Measurements from ENCODE around the gene AMOTL1.
A peak's percentile ranks its signal among the peaks of the same experiment; 100 is the strongest.
"Not testable (repeated sequence)": the region's sequence is repeated elsewhere in the genome, so short reads cannot be mapped to it uniquely, and the experiment has no call there.

The AMOTL1 gene

DNA sequence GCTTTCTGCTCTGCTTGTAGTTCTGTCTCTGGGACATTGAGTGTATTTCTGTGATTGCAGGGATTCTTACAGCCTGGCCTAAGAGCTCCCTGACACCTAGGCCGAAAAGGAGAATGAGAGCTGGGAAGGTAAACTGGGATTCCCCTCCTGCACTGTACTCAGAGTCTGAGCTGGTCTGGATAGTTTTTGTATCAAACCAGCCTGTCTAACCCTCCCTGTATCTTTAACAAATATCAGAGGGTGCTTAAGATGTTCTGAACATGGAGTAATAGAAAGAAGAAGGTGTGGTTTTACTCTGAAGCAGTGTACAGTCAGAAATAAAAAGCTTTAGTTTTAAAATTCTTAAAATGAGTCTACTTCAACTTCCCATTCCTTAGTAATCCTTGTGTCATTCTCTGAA, 57.3 kb downstream of the AMOTL1 start:
- DNase-seq = no peak

DNA sequence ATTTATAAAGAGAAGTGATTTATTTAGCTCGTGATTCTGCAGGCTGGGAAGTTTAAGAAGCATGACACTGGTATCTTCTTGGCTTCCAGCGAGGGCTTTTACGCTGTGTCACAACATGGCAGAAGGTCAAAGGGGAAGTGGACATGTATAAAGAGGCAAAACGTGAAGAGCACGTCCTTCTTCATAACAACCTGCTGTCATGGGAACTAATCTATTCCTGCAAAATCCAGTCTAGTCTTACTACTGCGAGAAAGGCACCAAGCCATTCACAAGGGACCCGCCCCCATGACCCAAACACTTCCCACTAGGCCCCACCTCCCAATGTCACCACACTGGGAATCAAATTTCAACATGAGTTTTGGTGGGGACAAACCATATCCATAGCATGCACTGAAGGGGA, 58.3 kb downstream of the AMOTL1 start:
- no peak for DNase-seq

DNA sequence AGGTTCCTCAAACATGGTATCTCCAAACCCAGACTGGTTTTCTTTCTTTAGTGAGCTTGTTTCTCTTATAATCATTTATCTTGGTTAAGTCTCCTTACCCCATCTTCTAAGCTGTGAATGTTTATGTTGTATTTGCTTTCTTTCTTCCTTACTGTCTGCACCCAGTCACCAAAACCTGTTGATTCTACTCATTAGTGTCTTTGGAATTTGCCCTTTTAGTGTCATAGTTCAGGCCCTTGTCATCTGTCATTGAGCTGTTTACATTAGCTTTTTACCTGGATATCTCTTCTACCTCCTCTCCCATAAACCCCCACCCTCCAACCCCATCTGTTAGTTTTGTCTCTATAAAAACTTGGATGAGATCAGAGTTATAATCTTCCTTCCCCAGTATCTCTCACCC, 59.9 kb downstream of the AMOTL1 start:
- no peak for DNase-seq

DNA sequence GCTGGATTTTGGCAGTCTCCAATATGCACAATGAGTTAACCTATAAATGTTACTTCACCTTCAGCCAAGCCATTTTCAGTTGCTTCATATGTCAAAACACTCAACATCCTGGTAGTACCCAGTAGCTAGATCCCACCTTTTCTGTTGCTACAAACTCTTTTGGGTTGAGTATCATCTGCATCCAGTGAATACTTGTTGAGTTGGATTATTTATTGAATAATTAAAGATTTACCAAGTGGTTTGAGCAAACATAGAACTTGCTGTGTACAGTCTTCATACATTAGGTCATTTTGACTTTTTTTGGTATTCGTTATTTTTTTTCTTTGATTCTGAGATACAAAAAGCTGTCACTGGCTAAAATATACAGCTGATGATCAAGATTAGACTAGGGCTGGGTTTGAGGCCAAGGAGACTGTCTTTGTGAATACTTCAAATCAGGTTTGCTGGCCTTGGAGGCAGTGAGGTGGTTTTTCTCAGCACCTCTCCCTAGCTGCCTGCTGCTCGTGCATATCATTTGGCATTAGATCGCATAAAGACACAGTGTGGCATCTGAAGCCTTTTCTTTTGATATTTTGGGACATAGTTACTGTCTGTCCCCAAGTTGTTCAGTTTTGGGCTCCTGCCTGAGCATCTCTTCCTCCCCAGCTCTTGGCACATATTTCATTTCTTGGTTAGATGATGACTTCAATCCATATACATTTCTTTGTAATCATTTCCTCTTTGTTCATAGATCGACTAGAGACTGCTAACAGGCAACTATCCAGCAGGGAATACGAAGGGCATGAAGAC, 62.8 kb downstream of the AMOTL1 start:
- DNase-seq = no peak

DNA sequence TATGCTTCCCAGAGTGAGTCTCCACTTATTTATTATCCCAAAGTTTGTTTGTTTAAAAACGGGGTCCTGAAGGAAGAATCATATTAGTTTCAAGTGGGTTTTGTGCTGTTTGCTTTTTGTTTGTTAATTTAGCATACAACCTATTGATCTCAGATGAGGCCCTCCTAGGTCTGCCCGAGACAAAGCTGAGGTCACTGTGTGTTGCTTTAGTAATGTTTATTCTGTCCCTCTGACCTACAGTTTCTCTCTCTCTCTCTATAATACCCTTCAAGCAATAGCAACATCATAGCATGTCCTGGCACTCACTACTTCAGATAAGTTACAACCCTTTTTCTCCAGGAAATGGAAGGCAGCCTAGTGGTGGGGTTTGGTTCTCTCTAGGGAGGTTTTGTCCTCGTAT, 63.4 kb downstream of the AMOTL1 start:
- no peak for DNase-seq

DNA sequence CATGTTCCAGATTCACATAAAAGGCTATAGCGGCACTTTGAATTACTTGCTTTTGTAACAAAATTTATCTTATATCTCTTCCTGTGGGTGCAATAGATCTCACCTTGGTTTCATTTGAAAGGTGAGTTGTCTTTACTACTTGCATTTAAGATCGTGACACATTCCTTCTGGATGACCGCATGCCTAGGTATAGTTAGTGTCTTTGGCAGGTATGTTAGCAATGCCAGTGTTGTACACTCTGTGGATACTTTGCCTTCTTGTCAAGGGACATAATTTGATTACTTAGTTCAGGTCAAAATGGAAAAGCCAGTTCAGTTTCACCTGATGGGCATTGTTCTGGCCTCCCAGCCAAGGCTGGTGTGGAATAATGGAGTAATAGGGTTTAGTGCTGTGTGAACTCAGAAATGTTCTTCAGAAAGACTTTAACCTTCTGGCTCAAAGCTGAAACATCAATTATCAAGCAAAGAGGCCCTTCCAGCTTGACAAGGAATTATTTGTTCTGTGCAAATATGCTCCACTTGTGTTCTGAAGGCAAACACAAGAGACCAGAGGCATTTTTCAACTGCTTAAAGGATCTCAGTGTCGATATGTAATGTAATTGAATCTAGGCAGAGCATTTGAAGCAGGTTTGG, 64.6 kb downstream of the AMOTL1 start:
- DNase-seq = no peak

DNA sequence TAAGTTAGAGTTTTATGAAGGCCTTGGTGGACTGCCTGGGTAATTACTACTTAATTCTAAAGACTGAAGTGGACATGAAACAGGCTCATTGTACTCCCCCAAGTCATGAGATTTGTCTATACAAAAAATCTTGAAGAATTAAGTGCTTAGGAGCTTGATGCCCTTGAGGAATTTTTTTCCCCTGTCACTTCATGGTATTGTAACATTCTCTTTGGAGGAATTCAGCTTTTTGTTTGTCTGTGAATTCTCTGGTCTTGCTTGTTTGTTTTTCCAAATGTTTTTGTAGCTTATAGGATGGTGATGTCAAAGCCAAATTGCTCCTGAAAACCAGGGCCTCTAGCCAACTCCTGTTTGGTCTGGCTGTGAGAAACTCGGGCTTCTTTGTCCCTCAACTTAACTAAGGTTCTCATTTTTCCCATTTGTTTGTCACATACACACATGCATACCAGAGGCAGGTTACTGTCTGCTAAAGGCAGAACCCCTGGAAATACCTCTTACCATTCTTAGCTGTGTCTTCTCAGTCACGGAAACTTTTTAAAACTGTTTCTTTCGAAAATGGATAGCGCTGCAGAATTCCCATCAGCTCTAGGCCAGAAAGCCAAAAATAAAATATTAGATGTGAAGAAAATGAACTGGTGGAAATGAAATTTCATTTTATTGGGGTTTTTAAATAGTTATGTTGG, 66.9 kb downstream of the AMOTL1 start:
- DNase-seq = no peak

DNA sequence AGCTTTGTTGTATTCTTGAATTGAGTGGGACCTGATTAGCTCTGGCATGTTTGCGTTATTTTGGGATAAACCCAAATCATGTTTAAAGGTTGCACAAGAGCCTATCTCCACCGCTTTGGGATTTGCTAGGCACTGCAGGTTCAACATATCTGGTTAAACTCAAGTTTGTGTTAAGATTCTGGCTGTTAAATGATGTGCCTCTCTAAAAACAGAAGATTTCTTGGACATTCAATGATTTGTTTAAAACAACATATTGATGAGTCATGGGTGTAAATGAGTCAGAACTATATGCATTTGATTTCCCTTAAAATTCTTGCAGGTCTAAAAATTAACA, 67.4 kb downstream of the AMOTL1 start:
- DNase-seq = no peak

DNA sequence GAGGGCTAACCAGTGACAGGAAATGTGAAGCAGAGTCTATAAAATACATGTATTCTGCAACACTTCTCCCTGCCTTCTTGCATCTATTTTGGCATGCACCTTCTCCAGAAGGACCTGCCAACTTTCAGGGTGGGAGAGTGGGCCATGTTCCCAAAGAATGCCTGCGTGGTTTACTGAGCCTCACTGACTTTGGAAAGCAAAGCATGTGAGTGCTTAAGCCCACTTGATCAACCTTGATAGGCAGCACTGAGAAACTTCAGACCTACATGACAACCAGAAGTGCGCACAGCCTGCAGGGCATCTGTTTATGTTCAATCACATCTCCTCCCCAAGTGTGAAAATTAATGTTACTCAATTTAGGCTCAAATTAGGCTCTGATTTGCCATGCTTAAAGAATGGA, 69.2 kb downstream of the AMOTL1 start:
- DNase-seq = no peak

DNA sequence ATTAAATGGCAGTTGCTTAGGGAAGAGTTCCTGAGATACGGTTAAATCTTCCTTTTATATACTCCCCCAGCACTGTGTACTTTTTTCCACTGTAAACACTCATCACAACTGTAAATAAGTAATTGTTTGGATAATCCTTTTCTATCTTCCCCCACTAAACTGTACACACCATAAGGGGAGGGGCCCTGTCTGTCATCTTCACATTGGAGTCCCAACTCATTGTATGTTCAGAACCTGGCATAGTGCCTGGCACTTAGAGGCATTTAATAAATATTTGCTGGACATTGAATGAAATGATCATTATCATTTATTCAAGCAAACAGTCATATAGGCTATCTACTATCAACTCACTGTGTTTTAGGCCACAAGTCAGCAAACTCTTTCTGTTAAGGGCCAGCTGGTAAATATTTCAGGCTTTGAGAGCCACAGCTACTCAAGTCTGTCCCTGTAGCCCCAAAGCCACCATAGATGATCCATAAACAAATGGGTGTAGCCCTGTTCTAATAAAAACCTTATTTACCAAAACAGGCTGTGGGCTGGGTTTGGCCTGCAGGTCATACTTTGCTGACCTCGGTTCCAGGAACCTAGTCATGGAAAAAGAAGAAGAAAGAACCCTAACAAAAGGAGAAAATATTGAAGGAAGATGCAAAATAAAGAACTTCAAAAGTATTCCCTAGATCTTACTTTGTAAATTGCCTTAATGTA, 70.0 kb downstream of the AMOTL1 start:
- no peak for DNase-seq

DNA sequence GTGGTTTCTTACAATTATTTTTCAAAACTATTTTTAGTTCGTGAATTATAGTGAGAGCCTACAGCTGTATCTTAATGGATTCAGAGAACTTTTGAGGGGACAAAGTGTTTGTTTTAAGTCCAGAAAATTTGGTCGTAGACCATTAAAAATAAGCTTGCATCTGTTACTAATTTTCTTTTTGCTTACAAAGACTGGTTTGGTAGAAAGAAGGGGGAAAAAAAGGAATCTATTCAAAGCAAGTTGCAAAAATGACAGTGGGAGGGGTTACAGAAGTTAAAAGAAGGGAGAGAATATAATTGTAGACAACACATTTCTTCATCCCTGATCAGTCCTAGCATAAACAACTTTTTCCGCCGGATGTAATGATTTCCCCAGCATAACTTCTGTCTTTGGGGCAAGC, 72.1 kb downstream of the AMOTL1 start:
- no peak for DNase-seq

DNA sequence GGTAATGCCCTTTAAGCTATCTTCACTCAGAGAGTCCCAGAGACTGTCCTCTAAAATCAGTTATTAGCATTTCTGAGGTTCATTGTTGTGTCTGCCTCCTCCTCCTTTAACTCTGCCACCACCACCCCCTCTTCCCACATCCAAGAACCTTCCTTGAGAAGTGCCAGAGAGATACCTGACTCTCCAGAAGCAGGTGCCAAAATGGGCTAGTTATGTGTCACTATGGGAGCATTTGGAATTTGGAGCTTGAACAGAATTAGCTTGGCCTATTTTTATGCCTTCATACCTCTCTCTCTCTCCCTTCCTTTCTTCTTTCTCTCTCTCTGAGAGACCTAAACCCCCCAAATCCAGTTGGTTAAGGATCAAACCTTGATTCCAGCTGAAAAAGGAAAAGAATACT, 75.9 kb downstream of the AMOTL1 start:
- DNase-seq = no peak

DNA sequence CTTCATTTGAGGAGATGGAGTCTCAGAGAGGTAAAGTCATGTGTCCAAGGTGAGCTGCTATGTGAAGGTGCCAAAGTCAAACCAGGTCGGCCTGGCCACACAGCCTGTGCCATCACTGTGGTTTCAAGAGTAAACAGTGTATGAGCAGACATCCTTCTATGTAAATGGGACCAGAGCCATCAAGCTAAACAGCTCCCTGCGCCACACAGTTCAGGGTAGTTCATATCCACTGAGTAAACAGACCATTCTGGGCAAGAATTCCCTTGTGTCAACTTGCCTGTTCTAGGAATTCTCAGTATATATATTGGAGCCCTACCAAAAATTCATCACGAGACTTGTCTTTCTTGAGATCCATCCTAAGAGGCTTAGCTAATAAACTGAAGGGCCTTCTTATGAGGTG, 77.5 kb downstream of the AMOTL1 start:
- DNase-seq = no peak

DNA sequence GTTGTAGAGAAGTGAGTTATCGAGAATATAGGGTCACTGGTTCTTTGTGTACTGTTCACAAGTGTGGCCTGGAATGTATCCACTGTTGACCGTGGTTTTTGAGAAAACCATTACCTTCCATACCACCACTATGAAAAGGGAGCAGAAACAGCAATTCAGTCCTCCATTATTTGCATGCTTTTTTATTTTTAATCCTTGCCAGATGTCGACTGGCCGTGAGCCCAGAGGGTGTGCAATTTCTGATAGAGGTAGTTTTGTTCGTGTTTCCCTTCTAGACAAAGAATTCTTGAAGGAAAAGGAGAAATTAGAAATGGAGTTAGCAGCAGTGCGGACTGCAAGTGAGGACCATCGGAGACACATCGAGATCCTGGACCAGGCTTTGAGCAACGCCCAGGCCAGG, 81.7 kb downstream of the AMOTL1 start:
- no peak for DNase-seq

DNA sequence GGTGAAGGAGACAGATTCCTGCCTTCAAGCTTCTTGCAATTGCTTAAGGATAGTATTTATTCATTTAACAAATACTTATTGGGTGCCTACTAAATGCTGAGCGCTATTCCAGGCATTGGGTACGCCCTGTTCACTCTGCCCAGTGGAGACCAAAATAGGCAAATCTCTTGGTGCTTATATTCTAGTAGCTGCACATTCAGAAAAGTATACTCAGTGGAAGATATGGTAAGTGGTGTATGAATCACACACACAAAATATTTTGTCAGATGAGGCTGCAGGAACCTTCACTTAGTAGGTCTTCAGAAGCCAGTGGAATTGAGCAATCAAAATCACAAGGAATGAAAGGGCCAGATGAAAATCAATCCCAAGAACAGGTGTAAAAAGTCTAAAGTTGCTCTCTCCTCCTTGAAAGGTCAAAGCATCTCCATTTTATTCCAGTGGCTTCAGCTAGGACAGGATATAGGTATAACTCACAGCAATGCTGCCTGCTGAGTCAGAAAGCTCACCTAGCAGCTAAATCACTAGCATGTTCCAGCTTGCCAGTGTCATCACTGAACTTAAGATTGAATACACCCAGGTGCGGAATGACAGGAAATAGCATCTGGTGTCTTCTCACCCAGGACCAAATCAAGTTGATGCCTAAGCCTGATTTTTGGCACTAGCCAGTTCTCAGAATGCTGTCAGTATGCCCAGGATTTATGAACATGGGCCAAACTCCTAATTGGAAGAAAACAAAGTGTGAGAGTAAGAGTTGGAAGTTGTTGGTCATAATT, 83.9 kb downstream of the AMOTL1 start:
- DNase-seq = no peak

DNA sequence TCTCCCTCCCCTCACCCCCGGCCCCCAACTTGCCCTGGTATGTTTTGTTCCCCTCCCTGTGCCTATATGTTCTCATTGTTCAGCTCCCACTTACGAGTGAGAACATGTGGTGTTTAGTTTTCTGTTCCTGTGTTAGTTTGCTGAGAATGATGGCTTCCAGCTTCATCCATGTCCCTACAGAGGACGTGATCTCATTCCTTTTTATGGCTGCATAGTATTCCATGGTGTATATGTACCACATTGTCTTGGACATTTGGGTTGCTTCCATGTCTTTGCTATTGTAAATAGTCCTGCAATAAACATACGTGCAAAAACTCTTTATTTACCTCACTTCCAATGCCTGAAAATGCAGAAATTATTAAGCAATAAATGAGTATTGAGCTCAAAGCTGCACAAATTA, 85.1 kb downstream of the AMOTL1 start:
- DNase-seq = not testable (repeated sequence)

DNA sequence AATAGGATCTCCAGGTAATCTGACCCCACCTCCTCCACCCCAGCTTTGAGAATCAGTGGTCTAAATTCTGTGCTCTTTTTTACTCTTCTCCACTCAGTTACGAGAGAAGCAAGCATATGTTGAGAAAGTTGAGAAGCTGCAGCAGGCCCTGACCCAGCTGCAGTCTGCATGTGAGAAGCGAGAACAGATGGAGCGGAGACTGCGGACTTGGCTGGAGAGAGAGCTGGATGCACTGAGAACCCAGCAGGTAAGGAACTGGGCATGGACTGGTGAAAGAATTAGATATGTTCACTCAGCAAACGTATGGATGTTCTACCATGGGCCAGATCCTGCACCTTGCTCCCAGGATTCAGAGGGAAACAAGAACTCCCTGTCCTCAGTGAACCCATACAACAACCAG, 85.7 kb downstream of the AMOTL1 start:
- DNase-seq = no peak

DNA sequence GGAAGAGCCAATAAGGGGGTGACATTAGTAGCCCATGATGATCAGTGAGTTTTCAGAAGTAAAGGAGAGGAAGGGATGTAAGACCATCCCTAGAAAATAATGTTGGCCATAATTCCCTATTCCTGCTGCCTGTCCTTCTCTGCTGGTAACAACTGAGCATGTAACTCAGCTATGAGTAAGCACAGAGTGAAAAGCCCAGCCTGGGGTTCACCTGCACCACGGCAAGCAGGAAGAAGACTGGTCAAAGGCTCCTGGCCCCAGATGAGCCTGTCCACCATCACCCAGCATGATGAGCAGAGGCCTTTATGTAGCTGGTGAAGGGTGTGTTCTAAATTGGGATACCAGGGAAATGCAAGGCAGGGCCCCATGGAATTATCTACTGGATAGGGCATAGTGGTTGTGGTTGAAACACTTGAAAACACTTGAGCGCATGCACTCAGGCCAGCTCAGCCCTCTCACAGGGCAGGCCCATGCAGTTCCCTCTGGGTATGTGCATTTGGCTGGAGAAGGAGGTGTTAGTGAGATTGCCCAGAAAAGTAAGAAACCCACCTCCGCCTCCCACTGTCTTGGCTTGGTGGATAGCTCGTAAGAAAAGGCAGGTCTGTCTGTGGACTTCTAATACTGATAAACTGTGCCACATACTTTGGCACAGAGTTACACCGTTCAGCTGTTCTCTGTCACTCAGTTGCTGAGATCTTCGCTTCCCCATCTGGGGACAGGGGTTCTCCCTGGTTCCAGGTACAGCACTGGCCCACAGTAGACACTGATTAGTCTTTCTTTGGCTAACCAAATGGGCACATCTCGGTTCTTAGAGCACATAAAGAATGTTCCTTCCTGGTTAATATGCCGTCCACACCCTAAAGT, 86.8 kb downstream of the AMOTL1 start:
- peak; percentile 30 for DNase-seq

DNA sequence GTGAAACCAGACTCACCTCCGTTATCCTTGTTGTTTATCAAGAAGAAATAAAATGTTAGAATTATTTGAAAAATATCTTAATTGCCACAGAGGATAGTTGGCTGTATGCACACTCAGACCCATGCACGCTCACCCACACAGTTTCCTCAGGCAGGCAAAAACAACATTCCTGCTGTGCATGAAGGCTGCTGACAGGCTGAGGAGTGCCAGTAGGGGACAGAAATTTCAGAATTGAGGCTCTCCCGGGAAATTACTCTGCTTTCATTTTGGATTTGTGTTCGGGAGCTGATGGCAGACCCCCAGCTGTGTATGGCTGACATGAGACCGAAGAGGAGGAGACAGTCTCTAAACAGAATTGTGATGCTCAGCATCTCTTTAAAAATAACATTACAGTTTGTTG, 87.5 kb downstream of the AMOTL1 start:
- DNase-seq = no peak

DNA sequence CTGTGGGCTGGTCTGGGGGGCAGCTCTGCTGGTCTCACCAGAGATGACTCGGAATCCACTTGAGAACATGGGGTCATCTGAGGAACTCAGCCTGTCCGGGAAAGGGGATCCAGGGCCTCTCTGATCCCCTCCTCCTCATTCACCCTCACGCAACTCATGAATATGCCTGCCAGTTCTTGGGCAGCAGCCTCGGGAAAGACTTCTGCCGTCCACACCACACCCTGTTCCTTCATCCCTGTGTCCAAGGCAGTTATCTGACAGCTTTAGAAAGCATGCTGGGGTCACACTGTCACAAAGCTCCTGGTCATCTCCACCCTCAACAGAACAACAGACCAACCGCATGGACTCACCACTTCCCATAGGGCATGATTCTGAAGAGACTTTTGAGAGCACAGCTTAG, 88.3 kb downstream of the AMOTL1 start:
- no peak for DNase-seq

DNA sequence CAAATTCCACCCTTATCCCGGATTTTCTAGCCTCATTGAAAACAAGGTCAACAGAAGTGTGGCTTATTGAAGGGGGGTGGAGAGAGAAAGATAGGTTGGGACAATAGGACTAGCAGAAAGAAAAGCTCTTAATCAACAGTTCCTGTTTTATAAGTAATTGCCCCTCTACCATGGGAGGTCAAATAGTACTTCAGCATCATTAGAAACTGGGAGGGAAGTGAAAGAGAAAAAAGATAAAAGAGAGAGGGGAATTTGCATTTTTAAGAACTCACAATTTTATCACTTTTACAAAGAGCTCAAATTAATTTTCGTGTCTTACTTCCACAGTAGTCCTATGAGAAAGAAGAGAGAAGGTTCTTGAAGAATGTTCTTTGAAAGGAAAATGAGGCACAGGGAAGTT, 89.2 kb downstream of the AMOTL1 start:
- DNase-seq = no peak
